GM18909 (cell line): ENCODE measurements around the gene ATP11A.

Experiments used
- ATAC-seq: cut with Tn5 transposase; IDR thresholded peaks from one replicate; pipeline ENCODE4 v1.9.1; 2021; ENCODE audit warnings: mild to moderate bottlenecking; ENCODE audit not compliant: unreplicated experiment, poor library complexity

Gene ATP11A

GRCh38 chr13:112808377-112809140 lies 118.7 kb downstream of the ATP11A start:
- no peak for ATAC-seq

DNA sequence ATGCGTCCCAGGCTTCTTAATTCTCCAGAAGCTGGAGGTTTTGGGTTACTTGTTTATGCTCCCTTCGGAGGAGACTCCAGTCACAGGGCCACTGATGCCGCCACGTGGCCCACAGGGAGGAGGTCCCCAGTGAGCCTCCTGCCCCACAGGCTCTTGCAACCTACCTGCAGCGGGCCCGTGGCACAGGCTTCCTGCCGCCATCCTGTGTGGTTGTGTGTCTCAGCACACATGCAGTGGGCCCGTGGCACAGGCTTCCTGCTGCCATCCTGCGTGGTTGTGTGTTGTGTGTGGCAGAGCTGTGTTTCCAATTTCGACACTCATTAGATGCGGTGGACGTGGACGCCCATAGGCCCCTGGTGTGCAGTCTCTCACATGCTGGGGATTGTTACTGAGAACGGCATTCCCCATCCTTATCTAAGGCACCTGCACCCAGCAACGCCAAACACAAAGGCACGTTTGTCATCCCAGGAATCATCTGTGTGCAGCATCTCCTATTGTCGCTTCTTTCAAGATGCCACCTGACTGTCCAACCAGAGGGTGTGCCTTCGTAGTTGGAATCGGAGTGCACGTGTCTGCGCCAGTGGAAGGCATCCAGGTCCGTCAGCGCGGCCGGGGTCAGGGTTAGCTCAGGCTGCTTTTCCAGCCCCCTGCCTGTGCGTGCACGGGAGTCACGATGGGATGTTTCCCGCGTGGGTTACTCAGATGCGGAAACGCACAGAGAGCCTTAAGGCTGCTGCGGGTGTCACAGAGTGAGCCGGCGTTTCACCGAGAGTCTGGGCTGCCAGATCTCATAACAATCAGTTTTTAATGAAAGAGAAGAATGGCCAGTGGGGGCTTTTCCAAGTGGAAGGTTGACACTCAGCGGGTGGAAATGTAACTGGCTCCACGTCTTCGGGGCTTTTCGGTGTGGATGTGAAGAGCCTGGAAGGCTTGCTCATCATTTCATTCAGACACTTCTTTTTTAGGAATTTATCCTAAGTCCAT lies 119.8 kb downstream of the ATP11A start:
- ATAC-seq = no peak

GRCh38 chr13:112810608-112811007 lies 120.8 kb downstream of the ATP11A start:
- ATAC-seq = no peak

GRCh38 chr13:112812306-112813055 lies 122.6 kb downstream of the ATP11A start:
- ATAC-seq = no peak

- ATAC-seq = no peak
Observed at GRCh38 chr13:112813552-112813951, 123.7 kb downstream of the ATP11A start.

DNA sequence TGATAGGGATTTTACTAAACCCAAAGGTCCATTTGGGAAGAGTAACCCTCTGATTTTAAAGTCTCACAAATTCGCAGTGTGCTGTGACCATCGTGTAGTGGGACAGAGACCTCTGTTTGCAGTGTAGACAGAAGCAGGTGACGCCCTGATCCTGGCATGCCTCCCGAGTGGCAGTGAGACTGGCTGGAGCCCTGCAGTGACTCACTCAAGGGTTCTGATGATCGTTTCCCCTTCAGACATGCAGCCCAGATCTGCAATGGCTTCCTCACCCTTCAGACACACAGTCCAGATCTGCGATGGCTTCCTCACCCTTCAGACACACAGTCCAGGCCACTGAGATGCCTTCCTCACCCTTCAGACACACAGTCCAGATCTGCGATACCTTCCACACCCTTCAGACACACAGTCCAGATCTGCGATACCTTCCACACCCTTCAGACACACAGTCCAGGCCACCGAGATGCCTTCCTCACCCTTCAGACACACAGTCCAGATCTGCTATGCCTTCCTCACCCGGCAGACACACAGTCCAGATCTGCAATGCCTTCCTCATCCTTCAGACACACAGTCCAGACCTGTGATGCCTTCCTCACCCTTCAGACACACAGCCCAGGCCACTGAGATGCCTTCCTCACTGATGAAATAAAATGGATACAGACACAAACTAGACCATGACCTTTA lies 125.2 kb downstream of the ATP11A start:
- no peak for ATAC-seq

DNA sequence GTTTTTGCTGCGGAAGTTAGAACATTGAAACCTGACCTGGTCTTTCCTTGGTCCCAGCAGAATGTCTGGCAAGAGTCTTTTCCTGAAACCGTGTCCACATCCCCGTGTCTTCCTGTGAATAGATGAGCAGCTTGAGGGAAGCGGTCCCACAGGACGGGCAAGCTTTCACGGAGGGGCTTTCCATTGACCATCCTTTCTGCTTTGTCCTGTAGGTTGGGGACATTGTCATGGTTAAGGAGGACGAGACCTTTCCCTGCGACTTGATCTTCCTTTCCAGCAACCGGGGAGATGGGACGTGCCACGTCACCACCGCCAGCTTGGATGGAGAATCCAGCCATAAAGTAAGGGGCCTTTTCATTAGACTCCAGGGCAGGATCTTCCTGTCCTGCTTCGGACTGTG lies 126.0 kb downstream of the ATP11A start:
- no peak for ATAC-seq

GRCh38 chr13:112818040-112818697 lies 128.3 kb downstream of the ATP11A start:
- no peak for ATAC-seq

- ATAC-seq = no peak
Observed at GRCh38 chr13:112818698-112819045, 128.8 kb downstream of the ATP11A start.

DNA sequence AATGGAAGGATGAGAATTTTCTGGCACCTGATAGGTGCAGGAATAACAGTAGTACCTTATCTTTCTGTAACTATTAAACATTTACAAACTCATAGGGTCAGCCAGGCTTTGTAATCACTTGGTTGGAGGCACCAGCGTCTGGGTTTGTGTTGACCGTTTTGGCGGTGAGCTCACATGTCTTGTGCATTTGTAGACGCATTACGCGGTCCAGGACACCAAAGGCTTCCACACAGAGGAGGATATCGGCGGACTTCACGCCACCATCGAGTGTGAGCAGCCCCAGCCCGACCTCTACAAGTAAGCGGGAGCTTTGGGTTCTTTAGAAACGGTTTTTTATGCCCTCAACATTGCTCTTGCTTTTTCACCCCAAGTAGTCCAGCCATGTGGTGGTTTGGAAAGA lies 129.3 kb downstream of the ATP11A start:
- ATAC-seq = no peak

DNA sequence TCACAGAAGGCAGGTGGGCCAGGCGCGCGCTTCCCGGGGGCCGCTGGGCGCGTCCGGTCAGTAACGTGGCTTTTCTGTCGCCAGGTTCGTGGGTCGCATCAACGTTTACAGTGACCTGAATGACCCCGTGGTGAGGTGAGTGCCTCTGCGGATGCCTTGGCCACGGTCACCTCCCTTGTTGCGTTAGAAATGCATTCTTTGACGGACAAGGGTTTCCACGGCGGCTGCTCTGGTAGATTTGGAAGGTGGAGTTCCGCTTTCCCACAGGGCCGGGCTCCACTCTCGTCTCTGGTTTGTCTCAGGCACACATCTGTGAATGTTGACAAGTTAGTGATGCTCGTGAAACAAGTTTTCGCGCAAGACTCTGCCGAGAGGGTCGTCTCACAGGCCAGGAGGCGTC lies 130.0 kb downstream of the ATP11A start:
- no peak for ATAC-seq

DNA sequence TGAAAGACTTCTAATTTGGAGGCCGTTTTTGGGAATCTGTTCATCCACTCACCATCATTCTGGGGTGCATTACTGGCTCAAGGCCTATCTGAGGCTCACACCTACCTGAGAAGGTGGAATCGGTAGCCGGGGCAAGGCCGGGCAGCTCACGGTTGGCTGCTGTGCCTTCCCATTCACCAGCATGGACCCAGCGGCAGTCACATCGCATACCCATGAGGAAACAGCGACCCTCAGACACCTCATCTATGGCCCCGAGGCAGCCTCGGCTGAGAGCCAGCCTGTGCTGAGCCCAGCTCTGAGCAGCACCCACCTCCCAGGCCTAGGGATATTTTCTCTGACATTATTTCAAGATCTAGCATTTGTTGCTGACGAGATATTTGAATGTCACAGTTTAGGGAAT lies 130.5 kb downstream of the ATP11A start:
- ATAC-seq = no peak

DNA sequence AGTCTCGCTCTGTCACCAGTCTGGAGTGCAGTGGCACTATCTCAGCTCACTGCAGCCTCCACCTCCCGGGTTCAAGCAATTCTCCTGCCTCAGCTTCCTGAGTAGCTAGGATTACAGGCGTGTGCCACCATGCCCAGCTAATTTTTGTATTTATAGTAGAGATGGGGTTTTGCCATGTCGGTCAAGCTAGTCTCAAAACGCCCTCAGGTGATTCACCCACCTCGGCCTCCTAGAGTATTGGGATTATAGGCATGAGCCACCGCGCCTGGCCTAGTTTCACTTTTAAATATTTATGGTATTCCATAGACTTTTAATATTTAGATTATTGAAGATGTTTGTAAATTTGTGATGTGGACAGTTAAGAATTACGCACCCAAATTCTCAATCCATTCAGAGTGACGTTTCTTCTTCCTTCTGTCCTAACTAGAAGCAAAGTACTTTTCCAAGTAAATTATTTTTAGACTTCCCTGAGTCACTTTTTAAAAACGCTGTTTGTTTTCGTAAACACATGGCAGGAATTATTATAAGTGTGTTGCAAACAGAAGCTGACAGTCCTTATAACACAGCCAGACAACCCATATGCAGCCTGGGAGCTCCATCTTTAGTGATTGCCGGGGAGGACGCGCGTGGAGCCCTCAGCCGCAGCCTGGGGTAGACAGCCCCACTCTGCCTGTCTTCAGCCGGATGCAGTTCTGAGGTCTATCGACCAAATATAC lies 131.7 kb downstream of the ATP11A start:
- no peak for ATAC-seq

GRCh38 chr13:112822851-112823250 lies 133.0 kb downstream of the ATP11A start:
- ATAC-seq = no peak

DNA sequence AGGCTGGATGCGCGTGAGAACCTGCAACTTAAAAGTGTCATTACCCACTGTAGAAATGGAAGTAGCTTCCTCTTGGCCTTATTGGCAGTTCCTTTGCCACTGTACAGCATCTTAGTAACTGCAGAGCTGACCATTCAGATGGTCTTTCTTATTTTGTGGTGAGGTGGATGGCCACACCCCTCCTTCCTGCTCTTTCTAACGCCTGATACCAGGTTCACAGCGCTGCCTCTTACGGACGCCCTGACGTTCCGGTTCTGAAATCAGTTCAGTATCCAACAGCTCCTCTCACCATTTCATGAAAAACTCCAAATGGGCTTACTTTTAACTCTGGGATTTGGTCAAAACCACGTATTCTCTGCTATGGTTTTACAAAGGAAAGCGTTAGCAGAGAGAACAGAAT lies 134.6 kb downstream of the ATP11A start:
- ATAC-seq = no peak

DNA sequence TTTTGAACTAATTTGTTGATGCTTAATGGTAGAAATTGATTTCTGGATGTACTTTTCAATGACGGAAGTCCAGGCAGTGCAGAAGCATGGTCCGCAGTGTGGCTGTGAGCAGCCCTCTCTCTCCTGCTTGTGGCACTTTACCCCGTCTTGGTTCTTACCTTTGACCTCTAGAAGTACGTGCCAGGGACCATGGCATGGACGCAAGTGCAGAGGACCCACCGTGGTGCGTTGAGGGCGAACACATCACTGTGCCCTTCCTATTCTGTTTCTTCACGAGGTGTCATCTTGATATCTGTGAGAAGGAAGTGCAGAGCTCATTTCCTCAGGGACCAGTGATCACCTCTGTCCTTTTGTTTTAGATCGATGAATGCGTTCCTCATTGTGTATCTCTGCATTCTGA lies 135.2 kb downstream of the ATP11A start:
- no peak for ATAC-seq

DNA sequence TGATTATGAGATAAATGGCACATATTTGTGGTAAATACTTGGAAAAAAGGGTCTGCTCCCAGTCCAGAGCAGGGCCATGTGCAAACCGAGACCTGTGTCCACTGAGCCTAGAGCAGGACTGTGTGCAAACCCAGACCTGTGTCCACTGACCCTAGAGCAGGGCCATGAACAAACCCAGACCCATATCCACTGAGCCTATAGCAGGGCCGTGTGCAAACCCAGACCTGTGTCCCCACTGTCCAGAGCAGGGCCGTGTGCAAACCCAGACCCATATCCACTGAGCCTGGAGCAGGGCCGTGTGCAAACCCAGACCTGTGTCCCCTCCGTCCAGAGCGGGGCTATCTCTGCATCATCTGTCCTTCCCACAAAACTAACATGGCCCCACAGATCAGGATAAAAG lies 136.0 kb downstream of the ATP11A start:
- no peak for ATAC-seq

GRCh38 chr13:112826565-112826964 lies 136.7 kb downstream of the ATP11A start:
- no peak for ATAC-seq

- no peak for ATAC-seq
Observed at GRCh38 chr13:112828082-112828699, 138.4 kb downstream of the ATP11A start.
